LNCaP clone FGC (cell line): ENCODE results near the gene TJP1.
"Not testable (repeated sequence)": the region's sequence is repeated elsewhere in the genome, so short reads cannot be mapped to it uniquely, and the experiment has no call there.

Source experiments
- DNase-seq: peaks from one replicate; pipeline ENCODE4 v3.0.0-alpha.2; 2011; ENCODE audit warnings: low read depth
- H3K4me3 ChIP-seq: 2 replicates; pipeline ENCODE4 v1.5.1; 2011; ENCODE audit warnings: mild to moderate bottlenecking, low read depth, low read length, control low read depth
- TF ChIP-seq, protein P1 (sequence below): IDR thresholded peaks from 2 replicates; pipeline ENCODE4 v1.5.1; 2012; ENCODE audit warnings: mild to moderate bottlenecking; ENCODE audit not compliant: control insufficient read depth, insufficient read depth; ENCODE audit errors: extremely low read depth

TJP1 gene

DNA sequence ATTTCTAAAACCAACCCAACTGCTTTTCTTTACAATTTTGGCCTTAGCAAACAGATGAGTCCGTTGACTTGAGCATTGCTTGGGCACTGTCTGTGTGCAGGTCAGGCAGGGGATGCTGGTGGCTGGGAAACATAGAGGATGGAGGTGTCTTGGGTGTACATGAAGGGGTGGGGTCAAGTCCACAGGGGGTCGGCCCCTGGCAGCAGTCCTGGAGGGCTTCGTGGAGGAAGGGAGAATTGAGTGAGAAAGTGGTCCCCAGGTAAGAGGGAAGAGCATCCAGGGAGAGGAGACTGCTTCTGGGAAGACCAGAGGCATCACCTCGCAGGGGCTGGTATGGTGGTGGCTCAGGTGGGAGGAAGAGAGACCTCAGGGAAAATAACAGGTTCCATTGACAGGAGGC is 144.8 kb downstream of the TJP1 start:
- no peak for DNase-seq
- TF ChIP-seq, protein P1, sequence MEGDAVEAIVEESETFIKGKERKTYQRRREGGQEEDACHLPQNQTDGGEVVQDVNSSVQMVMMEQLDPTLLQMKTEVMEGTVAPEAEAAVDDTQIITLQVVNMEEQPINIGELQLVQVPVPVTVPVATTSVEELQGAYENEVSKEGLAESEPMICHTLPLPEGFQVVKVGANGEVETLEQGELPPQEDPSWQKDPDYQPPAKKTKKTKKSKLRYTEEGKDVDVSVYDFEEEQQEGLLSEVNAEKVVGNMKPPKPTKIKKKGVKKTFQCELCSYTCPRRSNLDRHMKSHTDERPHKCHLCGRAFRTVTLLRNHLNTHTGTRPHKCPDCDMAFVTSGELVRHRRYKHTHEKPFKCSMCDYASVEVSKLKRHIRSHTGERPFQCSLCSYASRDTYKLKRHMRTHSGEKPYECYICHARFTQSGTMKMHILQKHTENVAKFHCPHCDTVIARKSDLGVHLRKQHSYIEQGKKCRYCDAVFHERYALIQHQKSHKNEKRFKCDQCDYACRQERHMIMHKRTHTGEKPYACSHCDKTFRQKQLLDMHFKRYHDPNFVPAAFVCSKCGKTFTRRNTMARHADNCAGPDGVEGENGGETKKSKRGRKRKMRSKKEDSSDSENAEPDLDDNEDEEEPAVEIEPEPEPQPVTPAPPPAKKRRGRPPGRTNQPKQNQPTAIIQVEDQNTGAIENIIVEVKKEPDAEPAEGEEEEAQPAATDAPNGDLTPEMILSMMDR = no peak
- no peak overlapping the region for H3K4me3 ChIP-seq

DNA sequence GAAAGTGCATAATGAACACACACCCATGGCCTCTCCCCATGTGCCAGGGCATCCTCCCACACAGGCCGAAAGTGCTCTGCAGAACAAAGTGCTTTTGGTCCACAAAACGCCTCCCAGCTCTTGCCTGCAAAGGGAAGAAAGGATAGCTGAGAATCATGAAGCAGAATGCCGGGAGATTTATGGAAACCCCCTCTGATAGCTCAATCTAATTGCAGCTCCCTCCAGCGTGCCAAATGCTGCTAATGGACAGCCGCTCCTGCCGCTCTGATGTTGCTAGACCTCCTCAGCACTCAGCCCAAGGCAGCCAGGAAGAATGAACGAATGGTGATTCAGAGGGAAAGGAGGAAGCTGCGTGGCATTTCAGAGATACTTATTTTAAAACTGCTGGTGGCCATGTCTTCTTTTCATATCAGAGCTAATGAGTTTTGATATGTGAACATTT is 145.3 kb downstream of the TJP1 start:
- TF ChIP-seq, protein P1 = no peak
- no peak for DNase-seq
- H3K4me3 ChIP-seq = no peak overlapping the region

DNA sequence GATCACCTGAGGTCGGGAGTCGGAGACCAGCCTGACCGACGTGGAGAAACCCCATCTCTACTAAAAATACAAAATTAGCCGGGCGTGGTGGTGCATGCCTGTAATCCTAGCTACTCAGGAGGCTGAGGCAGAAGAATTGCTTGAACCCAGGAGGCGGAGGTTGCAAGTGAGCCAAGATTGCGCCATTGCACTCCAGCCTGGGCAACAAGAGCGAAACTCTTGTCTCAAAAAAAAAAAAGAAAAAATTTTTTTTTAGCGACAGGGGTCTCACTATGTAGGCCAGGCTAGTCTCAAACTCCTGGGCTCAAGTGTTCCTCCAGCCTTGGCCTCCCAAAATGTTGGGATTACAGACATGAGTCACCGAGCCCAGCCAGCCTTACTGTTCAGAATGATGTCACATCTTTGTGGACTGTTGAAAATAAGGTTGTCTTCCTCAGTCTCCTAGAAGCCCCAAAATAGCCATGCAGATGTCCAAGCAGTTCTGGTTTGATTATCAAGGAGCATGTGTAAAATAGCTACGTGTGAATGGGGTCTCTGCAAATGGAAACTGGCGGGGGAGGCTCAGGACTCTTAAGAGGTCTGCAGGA is 145.8 kb downstream of the TJP1 start:
- H3K4me3 ChIP-seq, DNase-seq: not testable (repeated sequence)

DNA sequence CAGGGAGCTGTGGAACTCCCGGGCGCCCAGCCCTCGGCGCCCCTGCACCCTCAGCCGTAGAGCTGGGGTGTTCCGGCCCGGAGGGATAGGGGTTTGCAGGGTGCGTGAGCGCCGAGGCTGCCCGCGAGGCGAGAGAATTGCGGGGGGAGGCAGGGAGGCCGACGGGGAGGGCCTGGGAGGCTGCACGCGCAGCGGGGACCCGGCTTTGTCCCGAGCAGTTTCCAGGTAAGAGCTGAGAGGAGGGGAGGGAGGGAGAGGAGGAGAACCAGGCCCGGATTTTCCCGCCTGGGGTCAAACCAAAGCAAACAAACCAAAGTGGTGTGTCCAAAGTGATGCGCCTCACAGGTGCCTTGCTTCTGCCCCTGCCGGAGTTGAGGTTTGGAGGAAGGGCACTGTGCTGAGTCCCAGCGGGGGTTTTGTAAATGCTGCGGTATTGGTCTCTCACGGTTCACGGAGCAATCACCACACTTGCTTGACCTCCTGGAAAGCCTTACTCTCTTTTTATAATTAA is 146.4 kb downstream of the TJP1 start:
- no peak overlapping the region for H3K4me3 ChIP-seq
- no peak for DNase-seq
- TF ChIP-seq, protein P1 = no peak

DNA sequence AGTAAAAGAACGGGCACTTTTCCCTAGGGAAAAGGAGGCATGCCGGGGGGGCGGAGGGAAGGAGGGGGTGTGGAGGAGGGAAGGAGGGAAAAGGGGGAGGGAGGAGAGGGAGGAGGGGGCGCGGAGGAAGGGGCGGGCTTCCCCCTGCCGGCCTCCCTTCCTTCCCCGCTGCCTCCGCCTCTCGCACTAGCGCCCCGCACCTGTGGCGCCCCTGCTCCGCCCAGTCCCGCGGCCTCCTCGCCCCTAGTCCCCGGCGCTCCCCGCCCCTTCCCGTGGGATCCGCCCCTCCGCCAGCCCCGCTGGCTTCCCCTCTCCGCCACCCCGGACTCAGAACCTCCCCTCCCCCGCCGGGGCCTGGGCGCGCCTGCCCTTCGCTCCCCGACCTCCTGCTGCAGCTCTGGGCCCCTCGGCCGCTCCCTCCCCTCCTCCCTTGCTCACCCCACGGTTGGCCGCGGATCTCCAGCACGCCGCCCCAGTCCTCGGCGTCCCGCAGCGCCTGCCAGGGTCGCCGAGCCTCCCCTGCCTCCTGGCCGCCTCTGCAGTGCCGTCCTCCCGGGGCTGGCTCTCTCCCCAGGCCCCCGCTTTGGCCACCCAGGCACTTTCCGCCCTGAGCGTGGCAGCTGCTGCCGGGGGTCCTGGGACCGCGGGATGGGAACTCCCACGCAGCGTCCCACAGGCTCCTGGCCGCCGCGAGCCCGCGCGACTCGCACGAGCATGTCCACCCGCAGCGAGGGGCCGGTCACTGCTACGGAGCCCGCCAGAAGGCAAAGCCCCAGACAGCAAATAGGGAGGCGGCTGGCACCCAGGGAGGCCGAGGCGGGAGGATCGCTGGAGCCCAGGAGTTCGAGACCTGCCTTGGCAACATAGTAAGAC is 147.4 kb downstream of the TJP1 start:
- TF ChIP-seq, protein P1 = no peak
- no peak for DNase-seq
- H3K4me3 ChIP-seq = no peak overlapping the region

DNA sequence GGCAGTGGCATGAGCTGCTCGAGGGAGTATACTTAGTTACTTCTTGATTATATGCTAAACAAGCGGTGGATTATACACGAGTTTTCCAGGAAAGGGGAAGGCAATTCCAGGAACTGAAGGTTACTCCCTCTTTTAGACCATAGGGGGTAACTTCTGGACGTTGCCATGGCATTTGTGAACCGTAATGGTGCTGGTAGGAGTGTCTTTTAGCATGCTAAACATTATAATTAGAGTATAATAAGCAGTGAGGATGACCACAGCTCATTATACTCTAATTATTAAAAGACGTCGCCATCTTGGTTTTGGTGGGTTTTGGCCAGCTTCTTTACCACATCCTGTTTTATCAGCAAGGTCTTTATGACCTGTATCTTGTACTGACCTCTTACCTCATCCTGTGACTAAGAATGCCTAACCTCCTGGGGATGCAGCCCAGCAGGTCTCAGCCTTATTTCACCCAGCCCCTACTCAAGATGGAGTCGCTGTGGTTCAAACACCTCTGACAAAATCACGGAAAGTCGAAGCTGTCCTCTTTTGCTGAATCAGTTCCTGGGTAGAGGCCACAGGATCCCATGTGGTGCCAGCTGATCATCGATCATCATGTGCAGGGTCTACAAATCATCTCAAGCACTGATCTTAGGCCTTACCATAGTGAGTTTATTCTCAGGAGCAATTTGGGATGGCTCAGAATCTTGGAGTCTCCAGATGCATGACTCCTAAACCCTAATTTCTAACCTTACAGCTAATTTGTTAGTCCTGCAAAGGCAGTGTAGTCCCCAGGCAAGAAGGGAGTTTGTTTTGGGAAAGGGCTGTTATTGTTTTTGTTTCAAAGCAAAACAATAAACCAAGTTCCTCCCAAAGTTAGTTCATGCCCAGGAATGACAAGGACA is 149.1 kb downstream of the TJP1 start:
- H3K4me3 ChIP-seq = no peak overlapping the region
- no peak for DNase-seq
- TF ChIP-seq, protein P1 = no peak

DNA sequence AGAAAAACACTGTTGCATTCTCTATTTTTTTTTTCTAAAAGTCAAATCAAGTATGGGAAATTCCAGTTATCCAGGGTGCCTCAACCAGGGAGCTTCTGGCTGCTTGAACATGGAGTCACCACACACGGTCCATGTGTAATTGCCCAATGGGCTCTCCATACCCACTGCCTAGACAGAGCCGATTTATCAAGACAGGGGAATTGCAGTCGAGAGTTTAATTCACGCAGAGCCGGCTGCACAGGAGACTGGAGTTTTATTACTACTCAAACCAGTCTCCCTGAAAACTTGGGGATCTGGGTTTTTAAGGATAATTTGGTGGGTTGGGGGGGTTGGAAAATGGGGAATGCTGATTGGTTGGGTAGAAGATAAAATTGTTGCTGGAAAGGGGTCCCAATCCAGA is 149.8 kb downstream of the TJP1 start:
- TF ChIP-seq, protein P1 = no peak

DNA sequence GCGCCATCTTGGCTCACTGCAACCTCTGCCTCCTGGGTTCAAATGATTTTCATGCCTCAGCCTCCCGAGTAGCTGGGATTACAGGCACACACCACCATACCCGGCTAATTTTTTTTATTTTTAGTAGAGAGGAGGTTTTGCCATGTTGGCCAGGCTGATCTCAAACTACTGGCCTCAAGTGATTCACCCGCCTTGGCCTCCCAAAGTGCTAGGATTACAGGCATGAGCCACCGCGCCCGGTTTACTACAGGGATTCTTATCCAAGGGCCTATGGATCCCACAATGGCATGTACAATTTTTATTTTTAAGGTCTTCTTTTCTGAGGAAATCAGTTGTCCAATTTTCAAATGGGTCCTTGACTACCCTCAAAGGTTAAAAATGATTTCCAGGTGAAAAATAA is 150.2 kb downstream of the TJP1 start:
- H3K4me3 ChIP-seq, DNase-seq: not testable (repeated sequence)

More for the DNA sequence above, 149.8 kb downstream of the TJP1 start:
- H3K4me3 ChIP-seq = no peak overlapping the region
- no peak for DNase-seq
